ENCODE measurements around the gene BBX. TPM values are rescaled to one million over a fixed set of nuclear protein-coding genes. Genes with fewer than 3 reads are reported as not detected.

BBX gene
- total and polyA plus RNA-seq, 2 of the 4 experiments (the other 2 are of a cell fraction), result 13.6 to 107 TPM

DNA sequence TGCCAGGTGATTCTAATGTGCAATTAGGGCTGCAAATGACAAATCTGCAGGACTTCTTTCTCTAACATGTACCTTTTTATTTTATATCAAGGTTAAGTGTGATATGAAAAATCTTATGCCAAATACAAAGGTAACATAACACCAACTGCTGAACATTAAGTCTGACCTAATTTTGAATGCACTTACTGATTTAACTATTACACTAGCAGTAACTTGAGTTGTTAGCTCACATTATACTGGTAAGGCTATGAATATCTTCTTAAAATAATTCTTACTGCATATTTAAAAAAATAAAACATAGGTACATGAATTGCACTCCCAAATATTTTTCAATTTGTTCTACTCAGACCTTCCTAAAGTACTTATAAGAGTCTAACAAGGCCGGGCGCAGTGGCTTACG is 308.8 kb downstream of the BBX start:
- Histone ChIP-seq H4K5ac (ENCODE audit: low read depth, low read length) (no peak overlapping the region), H2AFZ (replicated peaks; ENCODE audit: low read length, poor library complexity) (no peak overlapping the region), H4K91ac (ENCODE audit: insufficient read depth, low read depth, low read length) (no peak overlapping the region), H3K56ac (ENCODE audit: extremely low read depth, insufficient read depth, low read length) (no peak overlapping the region), H2BK15ac (ENCODE audit: low read depth, low read length) (no peak overlapping the region), H3K4me2 (ENCODE audit: low read depth, low read length) (no peak overlapping the region), H3K14ac (replicated peaks; ENCODE audit: low read depth, low read length) (no peak overlapping the region), H3K79me1 (ENCODE audit: low read depth in 1 of 2, low read length in 2 of 2) (no peaks in the 10 kb centered on the region), H3K27ac (ENCODE audit: insufficient read depth, low read length) (no peak overlapping the region), H3K4me3 (ENCODE audit: insufficient read depth, low read depth, low read length) (no peak overlapping the region), H3K9me1 (ENCODE audit: insufficient read depth, low read length) (no peaks in the 10 kb centered on the region), H4K8ac (ENCODE audit: low read depth in 2 of 2, low read length in 2 of 2) (no peak overlapping the region), H3K4ac (ENCODE audit: low read depth, low read length) (no peak overlapping the region), H3K4me1 (ENCODE audit: control insufficient read depth, insufficient read depth, low read length) (no peaks in the 10 kb centered on the region), H3K23ac (ENCODE audit: low read depth, low read length) (no peak overlapping the region), H4K20me1 (ENCODE audit: insufficient read depth, low read length) (no peaks in the 10 kb centered on the region), H3K18ac (ENCODE audit: low read depth, low read length) (no peak overlapping the region), H2BK5ac (ENCODE audit: low read depth, low read length, poor library complexity, severe bottlenecking) (no peak overlapping the region), H2BK120ac (ENCODE audit: low read depth, low read length) (no peak overlapping the region), H3K27me3 (ENCODE audit: control insufficient read depth, insufficient read depth, low read length) (no peaks in the 10 kb centered on the region; the same call in none of the 2 replicates), H3K36me3 (ENCODE audit: control insufficient read depth, insufficient read depth, low read length) (no peaks in the 10 kb centered on the region), H2AK9ac (replicated peaks; ENCODE audit: low read depth, low read length, poor library complexity) (no peak overlapping the region), H3K9me3 (ENCODE audit: control insufficient read depth, insufficient read depth, low read length) (no peaks in the 10 kb centered on the region), H3K9ac (ENCODE audit: low read depth, low read length) (no peak overlapping the region), H2BK20ac (ENCODE audit: low read depth, low read length) (no peak overlapping the region), H2AK5ac (ENCODE audit: low read depth, low read length) (no peak overlapping the region)
- dilution Hi-C loops (cut with HindIII; ENCODE audit: low sequenced_read_pairs, unreplicated experiment) (no loop called here), intact Hi-C loops (cut with micrococcal nuclease) (no loop called here), in situ Hi-C loops (cut with MboI; ENCODE audit: low sequenced_read_pairs) (no loop called here)
- ATAC-seq (ENCODE audit: low read depth) (no peak), DNase-seq (no peak)
- no TSS peak for BruUV-seq (replicated peaks)
- ChIA-PET POLR2A (ENCODE audit: unreplicated experiment) (no interaction called here), CTCF (no interaction called here)
- TF ChIP-seq FOS (IDR thresholded peaks at IDR 0.05; ENCODE audit: low read depth, low read length), result no peak
- TF ChIP-seq, protein P1, sequence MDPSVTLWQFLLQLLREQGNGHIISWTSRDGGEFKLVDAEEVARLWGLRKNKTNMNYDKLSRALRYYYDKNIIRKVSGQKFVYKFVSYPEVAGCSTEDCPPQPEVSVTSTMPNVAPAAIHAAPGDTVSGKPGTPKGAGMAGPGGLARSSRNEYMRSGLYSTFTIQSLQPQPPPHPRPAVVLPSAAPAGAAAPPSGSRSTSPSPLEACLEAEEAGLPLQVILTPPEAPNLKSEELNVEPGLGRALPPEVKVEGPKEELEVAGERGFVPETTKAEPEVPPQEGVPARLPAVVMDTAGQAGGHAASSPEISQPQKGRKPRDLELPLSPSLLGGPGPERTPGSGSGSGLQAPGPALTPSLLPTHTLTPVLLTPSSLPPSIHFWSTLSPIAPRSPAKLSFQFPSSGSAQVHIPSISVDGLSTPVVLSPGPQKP (IDR thresholded peaks at IDR 0.05; ENCODE audit: borderline replicate concordance, low read depth, low read length), result no peak
- TF ChIP-seq RCOR1 (IDR thresholded peaks at IDR 0.05; ENCODE audit: insufficient replicate concordance, low read length), result no peak
- TF ChIP-seq, protein P2, sequence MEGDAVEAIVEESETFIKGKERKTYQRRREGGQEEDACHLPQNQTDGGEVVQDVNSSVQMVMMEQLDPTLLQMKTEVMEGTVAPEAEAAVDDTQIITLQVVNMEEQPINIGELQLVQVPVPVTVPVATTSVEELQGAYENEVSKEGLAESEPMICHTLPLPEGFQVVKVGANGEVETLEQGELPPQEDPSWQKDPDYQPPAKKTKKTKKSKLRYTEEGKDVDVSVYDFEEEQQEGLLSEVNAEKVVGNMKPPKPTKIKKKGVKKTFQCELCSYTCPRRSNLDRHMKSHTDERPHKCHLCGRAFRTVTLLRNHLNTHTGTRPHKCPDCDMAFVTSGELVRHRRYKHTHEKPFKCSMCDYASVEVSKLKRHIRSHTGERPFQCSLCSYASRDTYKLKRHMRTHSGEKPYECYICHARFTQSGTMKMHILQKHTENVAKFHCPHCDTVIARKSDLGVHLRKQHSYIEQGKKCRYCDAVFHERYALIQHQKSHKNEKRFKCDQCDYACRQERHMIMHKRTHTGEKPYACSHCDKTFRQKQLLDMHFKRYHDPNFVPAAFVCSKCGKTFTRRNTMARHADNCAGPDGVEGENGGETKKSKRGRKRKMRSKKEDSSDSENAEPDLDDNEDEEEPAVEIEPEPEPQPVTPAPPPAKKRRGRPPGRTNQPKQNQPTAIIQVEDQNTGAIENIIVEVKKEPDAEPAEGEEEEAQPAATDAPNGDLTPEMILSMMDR (conservative IDR thresholded peaks at IDR 0.05; ENCODE audit: low read depth, low read length), result no peak
- no peak for TF ChIP-seq CEBPB (IDR thresholded peaks at IDR 0.05; ENCODE audit: low read depth, low read length)
- no peak for TF ChIP-seq BHLHE40 (IDR thresholded peaks at IDR 0.05; ENCODE audit: low read depth, low read length)
- no peak for TF ChIP-seq POLR2A (IDR thresholded peaks at IDR 0.05; ENCODE audit: low read depth, low read length)
- WGBS, 2 experiments (ENCODE audit: extremely low coverage in 2 of 2, insufficient read length in 1 of 2), result no CpG with 5 or more reads among the region's 3 CpGs

Measured in IMR-90 (cell line).